ENCODE measurements around the gene CTSH.

Gene CTSH

DNA sequence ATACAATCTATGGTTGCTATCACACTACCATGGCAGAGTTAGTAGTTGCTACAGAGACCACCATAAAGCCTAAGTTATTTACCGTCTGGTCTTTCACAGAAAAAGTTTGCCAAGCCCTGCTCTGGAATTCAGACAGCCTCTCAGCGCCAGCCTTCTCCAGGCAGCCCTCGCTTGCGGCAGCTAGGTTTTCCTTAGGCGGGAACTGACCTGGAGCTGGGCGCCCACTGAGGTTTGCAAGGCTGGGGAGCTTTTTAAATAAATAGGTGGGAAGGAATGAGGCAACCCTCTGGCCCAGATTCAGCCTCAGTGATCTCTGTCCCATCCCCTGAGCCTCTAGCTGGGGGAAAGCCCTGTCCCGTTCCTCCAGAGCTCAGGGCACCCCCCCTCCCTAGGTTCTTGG is 1.2 kb downstream of the CTSH start:
- no peak overlapping the region for H3K4me3 ChIP-seq (ENCODE audit: control insufficient read depth, low read depth, low read length)
- no peak for DNase-seq (ENCODE audit: low read depth)
- no peak for TF ChIP-seq CTCF (conservative IDR thresholded peaks at IDR 0.05; ENCODE audit: control insufficient read depth, insufficient read depth, low read depth, low read length)

DNA sequence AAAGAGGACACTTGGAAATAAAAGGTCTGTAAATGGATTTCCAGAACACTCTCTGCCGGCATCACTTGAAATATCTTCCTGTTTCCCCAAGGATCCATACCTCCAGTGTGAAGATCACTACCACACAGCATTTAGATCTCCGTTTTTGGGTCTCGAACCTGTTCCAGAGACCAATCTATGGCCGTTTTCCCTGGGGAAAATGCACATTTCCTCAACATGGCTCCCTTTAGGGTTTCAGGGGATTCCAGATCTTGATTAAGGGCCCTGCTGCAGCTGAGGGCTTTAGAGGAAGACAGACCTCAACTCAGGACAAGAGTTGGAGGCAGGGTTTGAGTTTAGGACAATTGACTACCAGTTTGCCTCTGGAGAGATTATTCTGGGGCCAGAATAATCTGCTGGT is 2.1 kb downstream of the CTSH start:
- DNase-seq (ENCODE audit: low read depth): no peak
- no peak for TF ChIP-seq CTCF (conservative IDR thresholded peaks at IDR 0.05; ENCODE audit: control insufficient read depth, insufficient read depth, low read depth, low read length)
- no peak overlapping the region for H3K4me3 ChIP-seq (ENCODE audit: control insufficient read depth, low read depth, low read length)

DNA sequence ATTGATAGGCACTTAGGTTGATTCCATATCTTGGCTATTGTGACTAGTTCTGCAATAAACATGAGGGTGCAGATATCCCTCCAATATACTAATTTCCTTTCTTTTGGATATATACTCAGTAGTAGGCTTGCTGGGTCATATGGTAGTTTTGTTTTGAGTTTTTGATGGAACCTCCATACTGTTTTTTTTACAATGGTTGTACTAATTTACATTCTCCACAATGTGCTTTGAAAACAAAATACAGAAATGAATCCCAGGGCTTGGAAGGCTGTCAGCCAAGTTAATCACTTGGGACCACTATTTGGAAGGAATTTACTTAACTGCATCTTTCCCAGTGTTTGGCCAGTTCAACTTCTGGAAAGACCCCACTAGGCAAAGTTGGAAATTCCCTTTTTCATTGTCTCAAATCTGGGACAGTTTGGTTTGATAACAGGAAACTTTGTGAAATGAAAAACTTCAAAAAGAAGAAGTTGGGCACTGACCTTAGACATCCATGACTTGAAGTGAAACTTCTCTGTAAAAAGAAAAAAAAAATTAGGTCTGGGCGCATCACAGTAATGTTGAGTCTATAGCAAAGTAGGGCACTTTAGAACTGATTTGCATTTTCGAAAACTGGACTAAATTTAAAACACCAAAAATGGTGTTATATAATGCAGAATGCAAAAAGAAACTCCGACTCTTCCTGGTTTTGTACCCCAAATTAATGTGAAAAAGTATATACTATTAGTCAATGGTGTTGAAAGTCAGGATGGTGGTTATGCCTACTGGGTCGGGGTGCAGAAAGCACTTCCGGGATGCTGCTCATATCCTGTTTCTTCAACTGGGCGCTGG is 6.0 kb downstream of the CTSH start:
- no peak for TF ChIP-seq CTCF (conservative IDR thresholded peaks at IDR 0.05; ENCODE audit: control insufficient read depth, insufficient read depth, low read depth, low read length)
- H3K4me3 ChIP-seq (ENCODE audit: control insufficient read depth, low read depth, low read length): no peak overlapping the region
- DNase-seq (ENCODE audit: low read depth): no peak

DNA sequence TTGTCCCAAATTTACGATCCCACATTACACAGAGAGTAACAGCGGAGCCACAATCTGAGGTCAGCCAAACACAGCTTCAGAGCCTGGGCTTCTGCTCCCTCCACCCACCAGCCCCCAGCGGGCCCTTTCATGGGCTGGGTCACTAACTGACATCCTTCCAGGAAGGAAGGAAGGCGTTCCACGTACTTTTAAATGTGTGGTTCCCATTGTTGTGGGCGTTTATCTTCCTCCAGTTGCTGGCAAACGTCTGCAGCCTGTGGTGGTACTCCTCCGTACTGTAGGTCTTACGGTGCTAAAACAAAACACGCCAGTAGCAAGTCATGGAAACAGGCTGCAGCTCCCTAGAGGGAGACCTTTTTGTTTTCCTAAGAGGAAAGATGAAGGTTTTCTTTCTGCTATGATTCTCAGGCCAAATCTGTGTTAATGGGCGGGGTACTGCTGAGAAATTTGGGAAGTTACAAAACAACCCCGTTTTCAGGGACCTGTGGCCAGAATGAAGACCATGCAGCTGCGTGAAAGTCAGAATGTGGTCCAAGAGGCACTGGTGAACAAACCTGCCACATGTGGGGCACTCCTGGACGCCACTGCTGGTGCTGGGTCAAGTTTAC is 7.6 kb downstream of the CTSH start:
- TF ChIP-seq CTCF (conservative IDR thresholded peaks at IDR 0.05; ENCODE audit: control insufficient read depth, insufficient read depth, low read depth, low read length): no peak
- no peak overlapping the region for H3K4me3 ChIP-seq (ENCODE audit: control insufficient read depth, low read depth, low read length)
- DNase-seq (ENCODE audit: low read depth): peak; percentile 44

DNA sequence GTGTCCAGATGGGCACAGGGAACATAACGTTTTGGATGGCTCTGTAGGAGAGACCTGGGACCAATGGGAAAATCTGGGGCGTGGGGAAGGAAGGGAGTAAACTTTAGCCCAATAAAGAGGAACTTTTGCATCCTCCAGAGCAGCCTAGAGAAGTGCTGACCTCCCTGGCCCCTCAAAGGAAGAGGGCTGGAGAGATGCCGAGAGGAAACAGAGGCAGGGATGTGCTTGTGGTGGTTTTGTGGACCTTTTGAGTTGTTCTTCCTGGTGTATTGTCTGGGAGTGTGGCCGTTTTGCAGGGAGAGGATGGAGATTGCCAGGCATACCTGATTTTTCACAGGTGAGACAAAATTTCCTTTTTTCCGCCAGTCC is 10.2 kb downstream of the CTSH start:
- TF ChIP-seq CTCF (conservative IDR thresholded peaks at IDR 0.05; ENCODE audit: control insufficient read depth, insufficient read depth, low read depth, low read length): no peak
- H3K4me3 ChIP-seq (ENCODE audit: control insufficient read depth, low read depth, low read length): no peak overlapping the region
- DNase-seq (ENCODE audit: low read depth): no peak

GRCh38 chr15:78933823-78934654 is 10.8 kb downstream of the CTSH start:
- no peak for DNase-seq (ENCODE audit: low read depth)
- no peak overlapping the region for H3K4me3 ChIP-seq (ENCODE audit: control insufficient read depth, low read depth, low read length)

More at GRCh38 chr15:78933823-78934654, 10.8 kb downstream of the CTSH start:
- no peak for TF ChIP-seq CTCF (conservative IDR thresholded peaks at IDR 0.05; ENCODE audit: control insufficient read depth, insufficient read depth, low read depth, low read length)

Data from fibroblast of mammary gland (primary cell).